Epidermal melanocyte (primary cell): Measurements from ENCODE around the gene BAG3.
"Not testable (repeated sequence)": the region's sequence is repeated elsewhere in the genome, so short reads cannot be mapped to it uniquely, and the experiment has no call there.

ENCODE experiments used
- DNase-seq: peaks from one replicate; pipeline ENCODE4 v3.0.0; 2011; ENCODE audit warnings: low spot score; ENCODE audit not compliant: insufficient read length

BAG3 gene

GRCh38 chr10:119689016-119689580 is 37.9 kb downstream of the BAG3 start:
- DNase-seq = no peak

GRCh38 chr10:119691726-119692125 is 40.5 kb downstream of the BAG3 start:
- no peak for DNase-seq

GRCh38 chr10:119693262-119693957 is 42.2 kb downstream of the BAG3 start:
- DNase-seq = peak; percentile 89

GRCh38 chr10:119694608-119695007 is 43.4 kb downstream of the BAG3 start:
- no peak for DNase-seq

GRCh38 chr10:119700321-119700954 is 49.3 kb downstream of the BAG3 start:
- no peak for DNase-seq

GRCh38 chr10:119701861-119702260 is 50.7 kb downstream of the BAG3 start:
- DNase-seq = no peak

- no peak for DNase-seq
Measured at GRCh38 chr10:119702583-119702982, 51.4 kb downstream of the BAG3 start.

- no peak for DNase-seq
Measured at GRCh38 chr10:119703903-119704508, 52.8 kb downstream of the BAG3 start.

- DNase-seq = no peak
Measured at GRCh38 chr10:119705434-119705831, 54.3 kb downstream of the BAG3 start.

GRCh38 chr10:119706521-119707278 is 55.5 kb downstream of the BAG3 start:
- DNase-seq = no peak

GRCh38 chr10:119707331-119707730 is 56.2 kb downstream of the BAG3 start:
- DNase-seq = not testable (repeated sequence)

GRCh38 chr10:119710935-119711334 is 59.8 kb downstream of the BAG3 start:
- DNase-seq = not testable (repeated sequence)

- DNase-seq = no peak
Measured at GRCh38 chr10:119713744-119714483, 62.7 kb downstream of the BAG3 start.

- no peak for DNase-seq
Measured at GRCh38 chr10:119714484-119714816, 63.3 kb downstream of the BAG3 start.

GRCh38 chr10:119715628-119716505 is 64.7 kb downstream of the BAG3 start:
- DNase-seq = no peak

GRCh38 chr10:119723161-119723560 is 72.0 kb downstream of the BAG3 start:
- DNase-seq = no peak

- DNase-seq = no peak
Measured at GRCh38 chr10:119723624-119724023, 72.4 kb downstream of the BAG3 start.

- no peak for DNase-seq
Measured at GRCh38 chr10:119724593-119725516, 73.7 kb downstream of the BAG3 start.

GRCh38 chr10:119725517-119725827 is 74.3 kb downstream of the BAG3 start:
- no peak for DNase-seq
